ENCODE results near the gene MET. TPM values are rescaled to one million over a fixed set of nuclear protein-coding genes. Genes with fewer than 3 reads are reported as not detected.

The MET gene
- total RNA-seq, 1 donor from 2014 or later, result 34.2 TPM

- H3K36me3 Mint-ChIP-seq, result peaks cover 7% of the 10 kb centered on the region
- no peak for TF ChIP-seq CTCF (conservative IDR thresholded peaks at IDR 0.05)
- H3K27ac Mint-ChIP-seq, result no peak overlapping the region
- H3K4me3 Mint-ChIP-seq, result no peak overlapping the region
- H3K27me3 Mint-ChIP-seq, result no peaks in the 10 kb centered on the region
- no peaks in the 10 kb centered on the region for H3K9me3 Mint-ChIP-seq
- no peaks in the 10 kb centered on the region for H3K4me1 Mint-ChIP-seq (ENCODE audit: unreplicated experiment)
- no peak for DNase-seq (ENCODE audit: extremely low spot score, unreplicated experiment)
Observed at GRCh38 chr7:116763647-116764046, 91.7 kb downstream of the MET start.

GRCh38 chr7:116766881-116767280 lies 94.9 kb downstream of the MET start:
- Mint-ChIP-seq H3K36me3 (peaks cover 15% of the 10 kb centered on the region), H3K4me1 (ENCODE audit: unreplicated experiment) (peaks cover 4% of the 10 kb centered on the region), H3K27ac (no peak overlapping the region), H3K27me3 (no peaks in the 10 kb centered on the region), H3K9me3 (no peaks in the 10 kb centered on the region), H3K4me3 (no peak overlapping the region)
- no peak for DNase-seq (ENCODE audit: extremely low spot score, unreplicated experiment)
- TF ChIP-seq CTCF (conservative IDR thresholded peaks at IDR 0.05), result no peak

- H3K9me3 Mint-ChIP-seq, result no peaks in the 10 kb centered on the region
- TF ChIP-seq CTCF (conservative IDR thresholded peaks at IDR 0.05), result no peak
- H3K4me3 Mint-ChIP-seq, result no peak overlapping the region
- H3K4me1 Mint-ChIP-seq (ENCODE audit: unreplicated experiment), result peaks cover 8% of the 10 kb centered on the region
- no peak for DNase-seq (ENCODE audit: extremely low spot score, unreplicated experiment)
- H3K27ac Mint-ChIP-seq, result no peak overlapping the region
- H3K27me3 Mint-ChIP-seq, result no peaks in the 10 kb centered on the region
- H3K36me3 Mint-ChIP-seq, result peaks cover 20% of the 10 kb centered on the region
Observed at GRCh38 chr7:116769546-116769945, 97.5 kb downstream of the MET start.

GRCh38 chr7:116770941-116771340 lies 98.9 kb downstream of the MET start:
- Mint-ChIP-seq H3K4me3 (no peak overlapping the region), H3K27me3 (no peaks in the 10 kb centered on the region), H3K9me3 (no peaks in the 10 kb centered on the region), H3K27ac (no peak overlapping the region), H3K4me1 (ENCODE audit: unreplicated experiment) (peaks cover 9% of the 10 kb centered on the region), H3K36me3 (peaks cover 21% of the 10 kb centered on the region)
- DNase-seq (ENCODE audit: extremely low spot score, unreplicated experiment), result no peak
- no peak for TF ChIP-seq CTCF (conservative IDR thresholded peaks at IDR 0.05)

- H3K27me3 Mint-ChIP-seq, result no peaks in the 10 kb centered on the region
- no peaks in the 10 kb centered on the region for H3K9me3 Mint-ChIP-seq
- no peak overlapping the region for H3K27ac Mint-ChIP-seq
- DNase-seq (ENCODE audit: extremely low spot score, unreplicated experiment), result no peak
- peaks cover 13% of the 10 kb centered on the region for H3K4me1 Mint-ChIP-seq (ENCODE audit: unreplicated experiment)
- no peak for TF ChIP-seq CTCF (conservative IDR thresholded peaks at IDR 0.05)
- peaks cover 21% of the 10 kb centered on the region for H3K36me3 Mint-ChIP-seq
- H3K4me3 Mint-ChIP-seq, result no peak overlapping the region
Observed at GRCh38 chr7:116771640-116772039, 99.6 kb downstream of the MET start.

GRCh38 chr7:116772423-116772863 lies 100.4 kb downstream of the MET start:
- no peak for DNase-seq (ENCODE audit: extremely low spot score, unreplicated experiment)
- Mint-ChIP-seq H3K4me1 (ENCODE audit: unreplicated experiment) (peaks cover 14% of the 10 kb centered on the region), H3K27ac (no peak overlapping the region), H3K36me3 (peaks cover 21% of the 10 kb centered on the region), H3K27me3 (no peaks in the 10 kb centered on the region), H3K4me3 (peak overlapping the region; percentile 11), H3K9me3 (no peaks in the 10 kb centered on the region)
- TF ChIP-seq CTCF (conservative IDR thresholded peaks at IDR 0.05), result no peak

Data from type B pancreatic cell (in vitro differentiated cells).